DOHH2 (cell line): Measurements from ENCODE around the gene HLA-A.
A peak's percentile ranks its signal among the peaks of the same experiment; 100 is the strongest.
"Not testable (repeated sequence)": the region's sequence is repeated elsewhere in the genome, so short reads cannot be mapped to it uniquely, and the experiment has no call there.

ENCODE experiments used
- H3F3A ChIP-seq: fragments of 200-600 bp; sonication (generic), shearing (Covaris generic); 2 replicates; pipeline ENCODE4 v1.6.0; 2016; ENCODE audit warnings: antibody characterized with exemption, mild to moderate bottlenecking; ENCODE audit not compliant: control insufficient read depth, insufficient read depth
- H3K27ac ChIP-seq: fragments of 200-600 bp; sonication (generic); 2 replicates; pipeline ENCODE4 v1.5.1; 2014; ENCODE audit warnings: low read depth, mild to moderate bottlenecking, low read length, moderate library complexity
- H3K27me3 ChIP-seq: fragments of 200-600 bp; sonication (generic); 2 replicates; pipeline ENCODE4 v1.6.1; 2014; ENCODE audit warnings: mild to moderate bottlenecking, low read length, mixed read lengths; ENCODE audit not compliant: control insufficient read depth
- H3K36me3 ChIP-seq: fragments of 200-600 bp; sonication (generic); 2 replicates; pipeline ENCODE4 v1.6.1; 2014; ENCODE audit warnings: mild to moderate bottlenecking, low read length, moderate library complexity, mixed read lengths; ENCODE audit not compliant: control insufficient read depth
- H3K4me1 ChIP-seq: fragments of 200-600 bp; sonication (generic); 2 replicates; pipeline ENCODE4 v1.6.1; 2014; ENCODE audit warnings: mild to moderate bottlenecking, low read length, mixed read lengths; ENCODE audit not compliant: control insufficient read depth
- H3K4me2 ChIP-seq: fragments of 200-600 bp; sonication (generic); 2 replicates; pipeline ENCODE4 v1.6.0; 2014; ENCODE audit warnings: mild to moderate bottlenecking, low read length, moderate library complexity
- H3K4me3 ChIP-seq: fragments of 200-600 bp; sonication (generic); 2 replicates; pipeline ENCODE4 v1.5.1; 2014; ENCODE audit warnings: mild to moderate bottlenecking, low read length, mixed read lengths
- H3K79me2 ChIP-seq: fragments of 200-600 bp; sonication (generic); 2 replicates; pipeline ENCODE4 v1.6.1; 2014; ENCODE audit warnings: mild to moderate bottlenecking, low read length, mixed read lengths; ENCODE audit not compliant: control insufficient read depth
- H3K9me2 ChIP-seq: fragments of 200-600 bp; sonication (generic); replicated peaks from 2 replicates; pipeline ENCODE4 v1.6.1; 2014; ENCODE audit warnings: mild to moderate bottlenecking, low read length, mixed read lengths; ENCODE audit not compliant: control insufficient read depth
- H3K9me3 ChIP-seq: fragments of 200-600 bp; sonication (generic); 2 replicates; pipeline ENCODE4 v1.6.1; 2014; ENCODE audit warnings: antibody characterized with exemption, low read length, mixed read lengths; ENCODE audit not compliant: control insufficient read depth, insufficient read depth
- H4K20me1 ChIP-seq: fragments of 200-600 bp; sonication (generic); 2 replicates; pipeline ENCODE4 v1.6.0; 2014; ENCODE audit warnings: low read depth, mild to moderate bottlenecking, antibody characterized with exemption, low read length, moderate library complexity; ENCODE audit not compliant: control insufficient read depth, insufficient read depth
- EZH2phosphoT487 ChIP-seq: fragments of 200-600 bp; sonication (generic); IDR thresholded peaks from 2 replicates; pipeline ENCODE4 v1.6.1; 2017; ENCODE audit warnings: borderline replicate concordance, mild to moderate bottlenecking, antibody characterized with exemption, low read length, moderate library complexity, mixed read lengths
- TF ChIP-seq, protein P1 (sequence below): fragments of 200-600 bp; sonication (generic); IDR thresholded peaks from one replicate; pipeline ENCODE4 v1.5.1; 2014; ENCODE audit warnings: antibody characterized with exemption, mild to moderate bottlenecking, low read depth, low read length; ENCODE audit not compliant: poor library complexity, severe bottlenecking

The HLA-A gene

DNA sequence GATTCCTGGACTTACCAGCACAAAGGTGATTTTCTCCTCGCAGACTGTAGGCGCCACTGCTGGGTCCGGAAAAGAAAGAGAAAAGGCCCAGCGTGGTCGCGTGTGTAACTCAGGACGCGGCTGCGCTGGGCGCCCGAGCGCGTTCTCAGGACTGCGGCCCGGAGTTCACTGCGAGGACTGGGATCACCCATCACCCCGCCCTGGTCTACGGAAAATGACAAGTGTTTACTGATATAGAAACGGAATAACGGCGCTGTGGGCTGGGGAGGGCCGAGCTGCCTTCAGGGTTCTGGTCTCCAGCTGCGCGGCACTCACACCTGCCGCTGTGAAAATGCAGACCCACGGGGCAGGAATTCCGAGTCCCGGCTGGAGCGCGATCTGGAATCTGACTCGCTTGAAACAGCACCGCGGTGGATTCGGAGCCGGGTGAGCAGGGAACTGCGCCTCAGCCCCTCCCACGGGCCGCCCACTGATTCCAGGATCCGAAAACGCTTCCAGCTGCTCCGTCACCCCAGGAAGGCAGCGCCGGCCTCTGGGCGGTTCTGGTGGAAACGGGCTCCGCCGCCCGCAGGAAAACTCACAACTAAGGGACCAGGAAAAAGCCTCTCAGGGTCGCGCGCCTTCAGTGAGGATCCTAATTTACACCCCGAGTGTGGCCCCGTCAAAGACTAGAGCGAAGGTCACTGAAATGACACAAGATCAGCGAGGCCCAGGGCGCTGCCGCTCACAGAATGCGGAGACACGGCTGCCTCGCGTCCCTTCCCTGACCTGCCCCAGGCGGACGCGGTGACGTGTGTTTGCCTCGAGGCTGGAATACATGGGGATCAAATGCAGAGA, 34.5 kb downstream of the HLA-A start:
- H3F3A ChIP-seq, result no peaks in the 10 kb centered on the region
- peak overlapping the region; percentile 56 for H3K4me2 ChIP-seq
- no peaks in the 10 kb centered on the region for H3K9me3 ChIP-seq
- H3K9me2 ChIP-seq, result no peaks in the 10 kb centered on the region
- no peaks in the 10 kb centered on the region for H4K20me1 ChIP-seq
- H3K79me2 ChIP-seq, result no peaks in the 10 kb centered on the region
- H3K4me1 ChIP-seq, result peaks cover 18% of the 10 kb centered on the region
- H3K4me3 ChIP-seq, result peak overlapping the region; percentile 43
- no peaks in the 10 kb centered on the region for H3K36me3 ChIP-seq
- H3K27me3 ChIP-seq, result peaks cover 39% of the 10 kb centered on the region
- H3K27ac ChIP-seq, result no peak overlapping the region
- TF ChIP-seq, protein P1, sequence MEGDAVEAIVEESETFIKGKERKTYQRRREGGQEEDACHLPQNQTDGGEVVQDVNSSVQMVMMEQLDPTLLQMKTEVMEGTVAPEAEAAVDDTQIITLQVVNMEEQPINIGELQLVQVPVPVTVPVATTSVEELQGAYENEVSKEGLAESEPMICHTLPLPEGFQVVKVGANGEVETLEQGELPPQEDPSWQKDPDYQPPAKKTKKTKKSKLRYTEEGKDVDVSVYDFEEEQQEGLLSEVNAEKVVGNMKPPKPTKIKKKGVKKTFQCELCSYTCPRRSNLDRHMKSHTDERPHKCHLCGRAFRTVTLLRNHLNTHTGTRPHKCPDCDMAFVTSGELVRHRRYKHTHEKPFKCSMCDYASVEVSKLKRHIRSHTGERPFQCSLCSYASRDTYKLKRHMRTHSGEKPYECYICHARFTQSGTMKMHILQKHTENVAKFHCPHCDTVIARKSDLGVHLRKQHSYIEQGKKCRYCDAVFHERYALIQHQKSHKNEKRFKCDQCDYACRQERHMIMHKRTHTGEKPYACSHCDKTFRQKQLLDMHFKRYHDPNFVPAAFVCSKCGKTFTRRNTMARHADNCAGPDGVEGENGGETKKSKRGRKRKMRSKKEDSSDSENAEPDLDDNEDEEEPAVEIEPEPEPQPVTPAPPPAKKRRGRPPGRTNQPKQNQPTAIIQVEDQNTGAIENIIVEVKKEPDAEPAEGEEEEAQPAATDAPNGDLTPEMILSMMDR, result no peak
- no peak for TF ChIP-seq EZH2phosphoT487

GRCh38 chr6:29977425-29977727, 35.0 kb downstream of the HLA-A start:
- peaks cover 14% of the 10 kb centered on the region for H3K4me1 ChIP-seq
- TF ChIP-seq EZH2phosphoT487, result no peak
- TF ChIP-seq, protein P1, result no peak
- H3K79me2 ChIP-seq, result no peaks in the 10 kb centered on the region
- no peak overlapping the region for H3K4me2 ChIP-seq
- no peak overlapping the region for H3K4me3 ChIP-seq
- no peaks in the 10 kb centered on the region for H4K20me1 ChIP-seq
- H3K9me3 ChIP-seq, result no peaks in the 10 kb centered on the region
- H3F3A ChIP-seq, result no peaks in the 10 kb centered on the region
- no peaks in the 10 kb centered on the region for H3K9me2 ChIP-seq
- no peak overlapping the region for H3K27ac ChIP-seq
- peaks cover 36% of the 10 kb centered on the region for H3K27me3 ChIP-seq
- H3K36me3 ChIP-seq, result no peaks in the 10 kb centered on the region

DNA sequence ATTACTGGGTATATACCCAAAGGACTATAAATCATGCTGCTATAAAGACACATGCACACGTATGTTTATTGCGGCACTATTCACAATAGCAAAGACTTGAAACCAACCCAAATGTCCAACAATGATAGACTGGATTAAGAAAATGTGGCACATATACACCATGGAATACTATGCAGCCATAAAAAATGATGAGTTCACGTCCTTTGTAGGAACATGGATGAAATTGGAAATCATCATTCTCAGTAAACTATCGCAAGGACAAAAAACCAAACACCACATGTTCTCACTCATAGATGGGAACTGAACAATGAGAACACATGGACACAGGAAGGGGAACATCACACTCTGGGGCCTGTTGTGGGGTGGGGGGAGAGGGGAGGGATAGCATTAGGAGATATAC, 37.7 kb downstream of the HLA-A start:
- not testable (repeated sequence) for H3K4me1 ChIP-seq, H3K27ac ChIP-seq, H3K9me2 ChIP-seq, H3K79me2 ChIP-seq, H3K36me3 ChIP-seq, H3K9me3 ChIP-seq, H3K4me2 ChIP-seq, H4K20me1 ChIP-seq, H3F3A ChIP-seq, H3K4me3 ChIP-seq
- H3K27me3 ChIP-seq, result peaks cover 28% of the 10 kb centered on the region

- H3K27ac ChIP-seq, result no peak overlapping the region
- H3K9me3 ChIP-seq, result no peaks in the 10 kb centered on the region
- no peak for TF ChIP-seq EZH2phosphoT487
- TF ChIP-seq, protein P1, result no peak
- H4K20me1 ChIP-seq, result no peaks in the 10 kb centered on the region
- no peaks in the 10 kb centered on the region for H3F3A ChIP-seq
- H3K4me1 ChIP-seq, result peaks cover 9% of the 10 kb centered on the region
- no peaks in the 10 kb centered on the region for H3K36me3 ChIP-seq
- no peaks in the 10 kb centered on the region for H3K9me2 ChIP-seq
- peaks cover 23% of the 10 kb centered on the region for H3K27me3 ChIP-seq
- H3K4me3 ChIP-seq, result no peak overlapping the region
- H3K4me2 ChIP-seq, result no peak overlapping the region
- no peaks in the 10 kb centered on the region for H3K79me2 ChIP-seq
Measured at GRCh38 chr6:29980511-29980910, 38.2 kb downstream of the HLA-A start.
